Neural progenitor cell (in vitro differentiated cells): ENCODE measurements around the gene CSKMT.

Experiments
- CTCF ChIP-seq: fragments of 200-600 bp; sonication (generic); IDR thresholded peaks from 2 replicates; pipeline ENCODE4 v1.5.1; 2017; ENCODE audit warnings: antibody characterized with exemption, mild to moderate bottlenecking
- EZH2 ChIP-seq: fragments of 200-600 bp; sonication (generic); IDR thresholded peaks from 2 replicates; pipeline ENCODE4 v1.6.1; 2017; ENCODE audit warnings: antibody characterized with exemption, mild to moderate bottlenecking, moderate library complexity
- EZH2phosphoT487 ChIP-seq: fragments of 200-600 bp; sonication (generic); IDR thresholded peaks from 2 replicates; pipeline ENCODE4 v1.6.1; 2017; ENCODE audit warnings: antibody characterized with exemption

- TF ChIP-seq EZH2 (no peak), CTCF (no peak), EZH2phosphoT487 (no peak)
Measured at GRCh38 chr11:62665599-62666258, 617 bp downstream of the CSKMT start.
